DND-41 (cell line): ENCODE data around the gene MTCH1.

Source experiments
- ATAC-seq: fragments of 200-7000 bp; cut with Tn5 transposase; 3 replicates; pipeline ENCODE4 v1.9.1; 2021; ENCODE audit warnings: low read depth; ENCODE audit not compliant: insufficient read depth
- DNase-seq: peaks from one replicate; pipeline ENCODE4 v3.0.0-alpha.2; 2020
- H2AFZ ChIP-seq: 2 replicates; pipeline ENCODE4 v1.6.0; 2012; ENCODE audit warnings: low read depth, low read length
- H3K27ac ChIP-seq: 2 replicates; pipeline ENCODE4 v1.5.1; 2012; ENCODE audit warnings: low read length, inconsistent platforms
- H3K27me3 ChIP-seq: fragments of 200-600 bp; sonication (generic); 2 replicates; pipeline ENCODE4 v1.6.0; 2012; ENCODE audit warnings: low read length, mild to moderate bottlenecking, inconsistent platforms; ENCODE audit not compliant: insufficient read depth, poor library complexity
- H3K36me3 ChIP-seq: 2 replicates; pipeline ENCODE4 v1.5.1; 2012; ENCODE audit warnings: low read length, inconsistent platforms; ENCODE audit not compliant: insufficient read depth
- H3K4me1 ChIP-seq: 2 replicates; pipeline ENCODE4 v1.5.1; 2012; ENCODE audit warnings: mild to moderate bottlenecking, low read length; ENCODE audit not compliant: insufficient read depth
- H3K4me2 ChIP-seq: 2 replicates; pipeline ENCODE4 v1.6.0; 2012; ENCODE audit warnings: mild to moderate bottlenecking, moderate library complexity, low read length, inconsistent platforms; ENCODE audit not compliant: insufficient read depth
- H3K4me3 ChIP-seq, 2 experiments: fragments of 200-600 bp in 1 of 2; shearing (Covaris generic) in 1 of 2; 2 replicates each; pipeline ENCODE4 v1.5.1; 2012 to 2016; ENCODE audit warnings: inconsistent platforms in 2 of 2, low read length in 2 of 2, mild to moderate bottlenecking in 2 of 2, low read depth in 1 of 2, moderate library complexity in 1 of 2
- H3K79me2 ChIP-seq: 2 replicates; pipeline ENCODE4 v1.6.0; 2012; ENCODE audit warnings: low read length, inconsistent platforms; ENCODE audit not compliant: insufficient read depth
- H3K9ac ChIP-seq: 2 replicates; pipeline ENCODE4 v1.6.0; 2012; ENCODE audit warnings: low read depth, mild to moderate bottlenecking, inconsistent platforms, low read length, moderate library complexity
- H3K9me3 ChIP-seq: 2 replicates; pipeline ENCODE4 v1.5.1; 2012; ENCODE audit warnings: low read length, moderate library complexity, mild to moderate bottlenecking, inconsistent platforms; ENCODE audit not compliant: insufficient read depth, severe bottlenecking
- H4K20me1 ChIP-seq: 2 replicates; pipeline ENCODE4 v1.6.0; 2012; ENCODE audit warnings: low read length; ENCODE audit not compliant: insufficient read depth
- CTCF ChIP-seq: IDR thresholded peaks from 2 replicates; pipeline ENCODE4 v1.5.1; 2012; ENCODE audit warnings: borderline replicate concordance, low read length, moderate library complexity, mild to moderate bottlenecking; ENCODE audit not compliant: poor library complexity, severe bottlenecking; ENCODE audit errors: extremely low read depth
- EZH2 ChIP-seq: IDR thresholded peaks from 3 replicates; pipeline ENCODE4 v1.6.1; 2012; ENCODE audit warnings: borderline replicate concordance, low read depth, mild to moderate bottlenecking, moderate library complexity, low read length, inconsistent platforms; ENCODE audit not compliant: severe bottlenecking

MTCH1 gene

GRCh38 chr6:36964908-36965307, 21.1 kb downstream of the MTCH1 start:
- H3K4me1 ChIP-seq, result peaks cover 25% of the 10 kb centered on the region
- no peaks in the 10 kb centered on the region for H3K9me3 ChIP-seq
- no peak for ATAC-seq
- H2AFZ ChIP-seq, result no peak overlapping the region
- DNase-seq, result no peak
- peaks cover 13% of the 10 kb centered on the region; the same call in 1 of the 2 replicates for H4K20me1 ChIP-seq
- H3K4me3 ChIP-seq, result no peak overlapping the region
- TF ChIP-seq CTCF (no peak), EZH2 (no peak)
- no peak overlapping the region for H3K4me2 ChIP-seq
- H3K79me2 ChIP-seq, result no peaks in the 10 kb centered on the region
- no peaks in the 10 kb centered on the region for H3K27me3 ChIP-seq
- peaks cover 35% of the 10 kb centered on the region for H3K36me3 ChIP-seq
- H3K9ac ChIP-seq, result no peak overlapping the region
- H3K27ac ChIP-seq, result peak overlapping the region; percentile 69

- peaks cover 9% of the 10 kb centered on the region; the same call in 1 of the 2 replicates for H4K20me1 ChIP-seq
- no peaks in the 10 kb centered on the region for H3K79me2 ChIP-seq
- H3K9me3 ChIP-seq, result no peaks in the 10 kb centered on the region
- no peak for ATAC-seq
- no peaks in the 10 kb centered on the region for H3K27me3 ChIP-seq
- peaks cover 29% of the 10 kb centered on the region for H3K36me3 ChIP-seq
- no peak overlapping the region for H2AFZ ChIP-seq
- DNase-seq, result no peak
- TF ChIP-seq EZH2, result no peak
- TF ChIP-seq CTCF, result no peak
- no peak overlapping the region for H3K4me2 ChIP-seq
- H3K27ac ChIP-seq, result peak overlapping the region; percentile 69
- no peak overlapping the region for H3K4me3 ChIP-seq
- H3K4me1 ChIP-seq, result peaks cover 25% of the 10 kb centered on the region
- peak overlapping the region; percentile 8; the same call in 1 of the 2 replicates for H3K9ac ChIP-seq
Observed at GRCh38 chr6:36964349-36964748, 21.6 kb downstream of the MTCH1 start.

- Histone ChIP-seq H3K4me3 (no peak overlapping the region), H4K20me1 (peaks cover 5% of the 10 kb centered on the region; the same call in 1 of the 2 replicates), H3K9ac (peak overlapping the region; percentile 8; the same call in 1 of the 2 replicates), H3K4me1 (peaks cover 25% of the 10 kb centered on the region), H3K79me2 (no peaks in the 10 kb centered on the region), H3K27ac (peak overlapping the region; percentile 69), H3K9me3 (no peaks in the 10 kb centered on the region), H2AFZ (peak overlapping the region; percentile 51), H3K36me3 (peaks cover 23% of the 10 kb centered on the region), H3K4me2 (peak overlapping the region; percentile 40; the same call in 1 of the 2 replicates), H3K27me3 (no peaks in the 10 kb centered on the region)
- DNase-seq (peak; percentile 81), ATAC-seq (peak; percentile 90)
- TF ChIP-seq CTCF (no peak), EZH2 (no peak)
Observed at GRCh38 chr6:36963451-36964290, 22.3 kb downstream of the MTCH1 start.
